ENCODE data around the gene MLANA. TPM values are rescaled to one million over a fixed set of nuclear protein-coding genes. Genes with fewer than 3 reads are reported as not detected.

The MLANA gene, protein sequence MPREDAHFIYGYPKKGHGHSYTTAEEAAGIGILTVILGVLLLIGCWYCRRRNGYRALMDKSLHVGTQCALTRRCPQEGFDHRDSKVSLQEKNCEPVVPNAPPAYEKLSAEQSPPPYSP
- total RNA-seq (2014; rRNA removed; shearing (Covaris generic)) (not detected in 2 replicates), polyA plus RNA-seq (2016; fragmentation: Nextera tagmentation; extraction: Ambion mirVana) (0.24 TPM in 2 replicates)

DNA sequence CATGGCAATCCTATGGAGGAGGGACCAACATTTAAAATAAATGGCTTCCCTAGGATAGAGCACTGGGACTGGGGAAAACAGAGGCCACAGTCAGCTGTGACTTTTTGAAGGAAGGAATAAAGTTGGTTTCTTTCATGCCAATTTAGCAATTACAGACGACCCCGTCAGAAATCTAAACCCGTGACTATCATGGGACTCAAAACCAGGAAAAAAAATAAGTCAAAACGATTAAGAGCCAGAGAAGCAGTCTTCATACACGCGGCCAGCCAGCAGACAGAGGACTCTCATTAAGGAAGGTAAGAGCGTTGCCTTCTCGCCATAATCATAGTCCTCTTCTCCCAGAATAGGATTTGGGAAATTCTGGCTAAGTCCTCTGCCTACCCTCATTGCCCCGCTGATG, at the start of gene MLANA:
Gene MLANA (plus strand): TSS at position 249 of the 400 bp plus-strand sequence. CDS start 1,586 bp downstream, outside the sequence.
- H2AFZ ChIP-seq, result no peak within 1 kb of the TSS
- no peak within 1 kb of the TSS for H3K4me2 ChIP-seq (ENCODE audit: unreplicated experiment)
- H3K9me2 ChIP-seq (ENCODE audit: insufficient read depth), result no peaks in the 10 kb centered on the region
- H3K27ac ChIP-seq, result no peak within 1 kb of the TSS
- H3K36me3 ChIP-seq (ENCODE audit: low read depth), result no peaks in the 10 kb centered on the region
- in situ Hi-C loops (cut with MboI), result loop anchor here (10.0 kb wide), 1 partner anchor 414 kb away; no protein-coding TSS in a partner anchor
- H3K4me1 ChIP-seq (ENCODE audit: insufficient read depth), result no peaks in the 10 kb centered on the region
- H3K9me3 ChIP-seq (ENCODE audit: low read depth), result no peaks in the 10 kb centered on the region
- H3K79me2 ChIP-seq (ENCODE audit: insufficient read depth), result no peaks in the 10 kb centered on the region
- no peak within 1 kb of the TSS for H3K4me3 ChIP-seq
- no peak within 1 kb of the TSS for H3K9ac ChIP-seq
- DNase-seq, result no peak
- H4K20me1 ChIP-seq (ENCODE audit: insufficient read depth), result no peaks in the 10 kb centered on the region
- H3K27me3 ChIP-seq (replicated peaks; ENCODE audit: insufficient read depth), result no peaks in the 10 kb centered on the region
- WGBS, 2 experiments (ENCODE audit: low coverage in 1 of 2, low lambda C conversion rate in 2 of 2, missing lambda C conversion rate in 2 of 2), result 87 to 90% methylated on average over 9 of the region's 9 CpGs
- H3F3A ChIP-seq (ENCODE audit: insufficient read depth), result no peaks in the 10 kb centered on the region
- TF ChIP-seq EZH2phosphoT487 (IDR thresholded peaks at IDR 0.05; ENCODE audit: insufficient read depth, low read depth) (no peak), EZH2 (IDR thresholded peaks at IDR 0.05; ENCODE audit: insufficient read depth, poor library complexity, severe bottlenecking) (no peak)

DNA sequence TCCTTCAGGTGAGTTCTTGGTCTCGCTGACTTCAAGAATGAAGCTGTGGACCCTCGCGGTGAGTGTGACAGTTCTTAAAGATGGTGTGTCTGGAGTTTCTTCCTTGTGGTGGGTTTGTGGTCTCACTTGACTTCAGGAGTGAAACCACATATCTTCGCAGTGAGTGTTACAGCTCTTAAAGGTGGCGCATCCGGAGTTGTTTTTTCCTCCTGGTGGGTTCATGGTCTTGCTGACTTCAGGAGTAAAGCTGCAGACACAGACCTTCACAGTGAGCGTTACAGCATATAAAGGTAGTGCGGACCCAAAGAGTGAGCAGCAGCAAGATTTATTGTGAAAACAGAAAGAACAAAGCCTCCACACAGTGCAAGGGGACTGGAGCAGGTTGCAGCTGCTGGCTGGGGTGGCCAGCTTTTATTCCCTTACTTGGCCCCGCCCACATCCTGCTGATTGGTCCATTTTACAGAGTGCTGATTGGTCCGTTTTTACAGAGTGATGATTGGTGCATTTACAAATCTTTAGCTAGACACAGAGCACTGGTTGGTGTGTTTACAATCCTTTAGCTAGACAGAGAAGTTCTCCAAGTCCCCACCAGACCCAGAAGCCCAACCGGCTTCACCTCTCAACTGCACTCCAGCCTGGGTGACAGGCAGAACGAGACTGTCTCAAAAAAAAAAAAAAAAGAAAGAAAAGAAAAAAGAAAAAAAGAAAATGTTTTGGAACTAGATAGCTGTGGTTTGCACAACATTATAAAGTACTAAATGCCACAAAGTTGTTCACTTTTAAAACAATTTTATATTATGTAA, 48.7 kb upstream of the MLANA start:
- Histone ChIP-seq H3K36me3 (ENCODE audit: low read depth) (no peaks in the 10 kb centered on the region), H3K9me2 (ENCODE audit: insufficient read depth) (no peaks in the 10 kb centered on the region), H2AFZ (no peak overlapping the region), H3K4me1 (ENCODE audit: insufficient read depth) (peaks cover 8% of the 10 kb centered on the region), H3K9ac (no peak overlapping the region), H3F3A (ENCODE audit: insufficient read depth) (no peaks in the 10 kb centered on the region; the same call in 1 of the 2 replicates), H3K79me2 (ENCODE audit: insufficient read depth) (no peaks in the 10 kb centered on the region), H3K27me3 (replicated peaks; ENCODE audit: insufficient read depth) (no peaks in the 10 kb centered on the region), H3K4me3 (no peak overlapping the region), H4K20me1 (ENCODE audit: insufficient read depth) (no peaks in the 10 kb centered on the region), H3K4me2 (ENCODE audit: unreplicated experiment) (no peak overlapping the region), H3K9me3 (ENCODE audit: low read depth) (no peaks in the 10 kb centered on the region), H3K27ac (no peak overlapping the region)
- no peak for DNase-seq
- TF ChIP-seq EZH2phosphoT487 (IDR thresholded peaks at IDR 0.05; ENCODE audit: insufficient read depth, low read depth), result no peak
- TF ChIP-seq EZH2 (IDR thresholded peaks at IDR 0.05; ENCODE audit: insufficient read depth, poor library complexity, severe bottlenecking), result no peak
- 91 to 92% methylated on average over 12 of the region's 12 CpGs for WGBS, 2 experiments (ENCODE audit: low coverage in 1 of 2, low lambda C conversion rate in 2 of 2, missing lambda C conversion rate in 2 of 2)
- in situ Hi-C loops (cut with MboI), result no loop called here

DNA sequence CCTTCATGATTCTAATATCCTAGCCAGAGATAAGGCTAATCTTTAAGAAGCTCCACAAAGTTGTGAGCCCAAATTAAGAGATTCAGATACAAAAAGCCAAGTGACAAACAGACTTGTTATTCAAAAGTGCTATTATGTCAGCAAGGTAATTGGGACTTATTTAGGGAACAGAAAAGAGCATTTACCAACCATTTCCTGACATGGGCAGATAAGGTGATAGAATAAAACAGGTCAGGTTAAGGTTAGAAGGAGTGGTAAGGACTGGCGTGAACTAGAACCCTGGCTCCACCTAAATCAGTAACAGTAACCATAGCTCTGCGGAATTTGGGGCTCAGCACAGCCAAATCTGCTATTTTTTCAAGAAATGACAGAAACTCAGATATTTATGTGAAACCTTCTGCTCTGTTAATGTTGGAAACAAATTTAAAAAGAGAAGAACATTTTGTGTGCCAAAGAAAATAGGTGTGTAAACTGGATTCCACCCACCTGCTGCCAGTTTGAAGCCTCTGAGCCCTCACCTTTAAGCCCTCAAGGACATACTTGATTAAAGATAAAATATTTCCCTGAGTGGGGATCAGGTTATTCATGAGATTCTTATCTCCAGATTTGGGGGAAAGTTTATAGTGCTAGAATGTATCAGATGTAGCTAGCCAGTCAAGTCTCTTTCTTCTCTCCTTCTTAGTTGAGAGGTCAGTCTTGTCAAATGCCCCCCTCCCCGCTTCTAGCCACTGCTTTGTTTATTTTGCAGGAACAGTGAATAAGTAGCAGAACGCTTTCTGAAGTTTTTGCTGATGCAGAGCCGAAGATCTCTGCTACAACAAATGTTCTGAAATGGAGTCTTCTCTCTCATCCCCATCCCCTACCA, 47.5 kb upstream of the MLANA start:
- no peak for DNase-seq
- Histone ChIP-seq H3K4me2 (ENCODE audit: unreplicated experiment) (no peak overlapping the region), H3K9me2 (ENCODE audit: insufficient read depth) (no peaks in the 10 kb centered on the region), H3K36me3 (ENCODE audit: low read depth) (no peaks in the 10 kb centered on the region), H4K20me1 (ENCODE audit: insufficient read depth) (no peaks in the 10 kb centered on the region), H2AFZ (no peak overlapping the region), H3F3A (ENCODE audit: insufficient read depth) (no peaks in the 10 kb centered on the region; the same call in 1 of the 2 replicates), H3K79me2 (ENCODE audit: insufficient read depth) (no peaks in the 10 kb centered on the region), H3K9ac (no peak overlapping the region), H3K4me3 (no peak overlapping the region), H3K27ac (no peak overlapping the region), H3K4me1 (ENCODE audit: insufficient read depth) (peaks cover 8% of the 10 kb centered on the region), H3K9me3 (ENCODE audit: low read depth) (no peaks in the 10 kb centered on the region), H3K27me3 (replicated peaks; ENCODE audit: insufficient read depth) (no peaks in the 10 kb centered on the region)
- 63 to 65% methylated on average over 5 of the region's 5 CpGs for WGBS, 2 experiments (ENCODE audit: low coverage in 1 of 2, low lambda C conversion rate in 2 of 2, missing lambda C conversion rate in 2 of 2)
- in situ Hi-C loops (cut with MboI), result no loop called here
- no peak for TF ChIP-seq EZH2 (IDR thresholded peaks at IDR 0.05; ENCODE audit: insufficient read depth, poor library complexity, severe bottlenecking)
- no peak for TF ChIP-seq EZH2phosphoT487 (IDR thresholded peaks at IDR 0.05; ENCODE audit: insufficient read depth, low read depth)

DNA sequence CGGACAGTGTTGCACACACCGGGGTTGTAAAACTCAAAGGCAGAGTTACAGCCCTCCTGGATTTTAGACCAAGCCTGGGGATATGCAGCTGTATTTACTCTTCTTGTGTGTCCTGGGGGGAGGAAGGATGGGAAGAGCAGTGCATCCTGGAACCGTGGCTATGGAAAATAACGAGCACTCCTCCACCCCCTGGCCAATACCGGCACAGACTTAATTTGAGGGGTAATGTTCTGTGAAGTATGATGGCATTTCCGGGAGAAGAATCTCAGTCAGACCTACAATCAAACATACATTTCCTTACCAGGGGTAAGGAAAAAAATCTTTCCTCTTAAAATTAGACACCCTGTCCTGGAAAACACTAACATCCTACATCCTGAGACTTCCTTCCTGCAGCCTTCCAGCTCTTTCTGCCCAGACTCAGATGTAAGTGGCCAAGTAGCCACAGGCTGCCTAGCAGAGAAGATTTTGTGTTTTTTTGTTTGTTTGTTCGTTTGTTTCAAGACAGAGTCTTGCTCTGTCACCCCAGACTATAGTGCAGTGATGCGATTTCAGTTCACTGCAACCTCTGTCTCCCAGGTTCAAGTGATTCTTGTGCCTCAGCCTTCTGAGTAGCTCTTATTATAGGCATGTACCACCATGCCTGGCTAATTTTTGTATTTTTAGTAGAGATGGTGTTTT, 46.8 kb upstream of the MLANA start:
- Histone ChIP-seq H3K9me3 (ENCODE audit: low read depth) (no peaks in the 10 kb centered on the region), H3K27me3 (replicated peaks; ENCODE audit: insufficient read depth) (no peaks in the 10 kb centered on the region), H3K79me2 (ENCODE audit: insufficient read depth) (no peaks in the 10 kb centered on the region), H3K9me2 (ENCODE audit: insufficient read depth) (no peaks in the 10 kb centered on the region), H4K20me1 (ENCODE audit: insufficient read depth) (no peaks in the 10 kb centered on the region), H3K4me3 (no peak overlapping the region), H3K4me2 (ENCODE audit: unreplicated experiment) (no peak overlapping the region), H3F3A (ENCODE audit: insufficient read depth) (no peaks in the 10 kb centered on the region; the same call in 1 of the 2 replicates), H2AFZ (no peak overlapping the region), H3K9ac (no peak overlapping the region), H3K27ac (no peak overlapping the region), H3K36me3 (ENCODE audit: low read depth) (no peaks in the 10 kb centered on the region), H3K4me1 (ENCODE audit: insufficient read depth) (peaks cover 8% of the 10 kb centered on the region)
- WGBS, 2 experiments (ENCODE audit: low coverage in 1 of 2, low lambda C conversion rate in 2 of 2, missing lambda C conversion rate in 2 of 2), result 48% methylated on average over 8 of the region's 8 CpGs
- no peak for TF ChIP-seq EZH2 (IDR thresholded peaks at IDR 0.05; ENCODE audit: insufficient read depth, poor library complexity, severe bottlenecking)
- TF ChIP-seq EZH2phosphoT487 (IDR thresholded peaks at IDR 0.05; ENCODE audit: insufficient read depth, low read depth), result no peak
- in situ Hi-C loops (cut with MboI), result no loop called here
- no peak for DNase-seq

Measured in GM23248 (cell line).